HG03575 (cell line): ENCODE measurements around the gene DEXI.
"Not testable (repeated sequence)": the region's sequence is repeated elsewhere in the genome, so short reads cannot be mapped to it uniquely, and the experiment has no call there.

Experiments
- ATAC-seq: cut with Tn5 transposase; IDR thresholded peaks from one replicate; pipeline ENCODE4 v1.9.1; 2021; ENCODE audit not compliant: unreplicated experiment, insufficient number of reproducible peaks, low FRiP score; ENCODE audit errors: extremely low read depth

The DEXI gene

DNA sequence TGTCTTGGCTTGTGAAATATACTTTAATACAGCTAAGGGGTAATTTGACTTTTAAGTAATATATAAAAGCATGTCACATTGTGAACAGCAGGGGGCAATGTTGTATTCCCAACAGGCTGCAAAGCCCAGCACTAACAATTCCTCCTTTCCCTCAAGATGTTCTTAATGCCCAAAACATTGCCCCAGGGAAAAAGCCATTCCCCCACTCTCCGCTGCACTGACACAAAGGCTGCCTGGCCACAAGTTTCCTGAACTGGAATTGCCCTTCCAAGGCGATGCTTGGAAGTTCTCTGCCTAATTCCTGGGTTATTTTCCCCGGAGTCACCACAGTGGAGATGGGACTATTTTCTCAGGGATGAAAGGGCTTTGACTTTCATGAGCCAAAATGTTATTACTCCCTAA is 29.3 kb upstream of the DEXI start:
- ATAC-seq = no peak

DNA sequence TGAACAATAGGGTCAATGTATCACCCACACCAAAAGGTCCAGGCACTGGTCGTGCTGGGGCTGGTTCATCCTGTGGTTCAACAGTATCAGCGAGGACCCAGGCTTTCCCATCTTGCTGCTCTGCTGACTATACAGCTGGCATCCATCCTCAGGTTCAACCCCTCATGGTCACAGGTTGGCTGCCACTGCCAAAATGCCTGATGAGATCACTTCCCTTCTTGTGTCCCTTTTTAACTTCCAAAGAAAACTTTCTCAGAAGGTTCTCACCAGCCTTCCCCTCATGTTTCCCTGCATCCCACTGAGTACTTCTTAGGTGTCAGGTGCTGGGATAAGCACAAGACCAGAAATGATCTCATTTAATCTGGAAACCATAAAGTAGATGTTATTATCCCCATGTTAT is 27.8 kb upstream of the DEXI start:
- no peak for ATAC-seq

DNA sequence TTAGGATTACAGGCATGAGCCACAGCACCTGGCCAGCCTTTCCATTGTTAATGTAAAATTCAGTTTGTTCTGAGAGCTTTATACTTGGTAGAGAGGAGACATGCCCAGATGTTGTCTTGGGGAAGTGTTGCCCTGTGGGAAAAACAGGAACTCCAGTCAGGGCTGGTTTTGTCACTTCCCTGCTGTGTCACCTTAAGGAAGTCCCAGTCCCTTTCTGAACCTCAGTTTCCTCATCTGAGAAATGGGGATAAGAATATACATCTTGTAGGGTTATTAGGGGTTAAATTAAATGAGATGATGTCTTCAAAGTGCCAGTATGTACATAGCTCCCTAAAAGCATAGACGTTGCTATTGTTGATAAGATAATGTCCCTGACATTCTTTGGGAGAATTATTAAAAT is 27.3 kb upstream of the DEXI start:
- no peak for ATAC-seq

GRCh38 chr16:10968498-10968897 is 26.2 kb upstream of the DEXI start:
- no peak for ATAC-seq

DNA sequence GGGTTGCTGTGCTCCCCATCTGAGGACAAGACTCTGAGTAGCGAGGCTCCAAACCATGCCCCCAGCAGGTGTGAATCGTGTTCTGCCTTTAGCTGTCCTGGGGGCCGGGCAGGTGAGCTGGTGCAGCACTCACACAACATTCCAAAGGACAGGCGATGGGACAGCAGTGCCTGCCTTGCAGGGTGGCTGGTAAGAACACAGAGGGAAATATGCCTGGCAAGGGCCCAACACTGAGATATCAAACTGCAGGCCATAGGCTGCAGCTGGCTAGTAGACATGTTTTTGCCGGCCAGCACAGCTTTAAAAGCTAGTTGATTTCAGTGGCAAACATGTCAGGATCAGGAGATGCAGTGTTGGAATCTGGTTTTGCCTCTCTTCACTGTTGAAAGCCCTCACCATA is 25.7 kb upstream of the DEXI start:
- ATAC-seq = no peak

GRCh38 chr16:10966559-10966958 is 24.3 kb upstream of the DEXI start:
- ATAC-seq = not testable (repeated sequence)

DNA sequence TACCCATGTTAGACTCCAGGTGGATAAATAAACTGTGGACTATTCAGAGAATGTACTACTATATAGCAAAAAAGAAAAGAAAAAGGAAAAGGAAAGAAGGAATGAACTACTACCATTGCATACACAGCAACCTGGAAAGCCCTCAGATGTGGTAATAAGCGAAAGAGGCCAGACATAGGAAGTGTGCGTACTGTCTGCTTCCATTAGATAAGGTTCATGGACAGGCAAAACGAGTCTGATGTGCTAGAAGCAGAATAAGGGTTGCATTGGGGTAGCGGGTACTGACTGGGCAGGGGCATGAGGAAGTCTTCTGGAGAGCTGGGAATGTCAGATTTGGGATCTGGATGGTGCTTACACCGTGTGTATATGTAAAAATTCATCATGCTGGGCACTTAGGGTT is 23.9 kb upstream of the DEXI start:
- no peak for ATAC-seq

DNA sequence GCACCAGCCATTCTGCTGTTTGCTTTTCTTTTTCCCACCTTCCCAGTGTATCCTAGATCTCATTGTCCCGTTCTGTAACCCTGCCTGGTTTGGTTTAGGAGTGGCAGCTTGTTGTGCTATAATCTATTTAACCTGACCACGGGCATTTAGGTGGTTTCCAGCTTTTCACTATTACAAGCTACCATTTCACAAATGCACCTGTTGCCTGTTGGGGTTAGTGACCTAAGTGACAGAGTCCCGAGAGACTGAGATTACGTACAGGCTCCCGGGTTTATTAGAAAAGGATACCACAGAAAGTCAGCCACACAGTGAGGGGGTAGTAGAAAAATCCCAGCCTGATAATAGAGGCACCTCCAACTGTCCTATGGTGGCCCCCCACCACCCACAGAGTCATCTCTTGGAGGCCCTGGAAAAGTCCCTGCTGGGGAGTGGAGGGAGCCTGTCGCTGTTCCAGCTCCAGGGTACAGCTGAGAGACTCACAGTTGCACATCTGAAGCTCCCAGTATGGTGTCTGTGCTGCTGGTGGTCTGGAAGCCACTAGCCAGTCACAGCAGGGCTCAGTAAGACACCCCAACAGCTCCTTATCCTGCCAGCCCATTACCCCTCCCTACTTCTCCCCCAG is 23.3 kb upstream of the DEXI start:
- ATAC-seq = peak; percentile 44

GRCh38 chr16:10964891-10965326 is 22.6 kb upstream of the DEXI start:
- ATAC-seq = no peak

- no peak for ATAC-seq
These were observed 22.0 kb upstream of the DEXI start for GRCh38 chr16:10964039-10964890.

- ATAC-seq = no peak
These were observed 19.0 kb upstream of the DEXI start for GRCh38 chr16:10961231-10961630.

- no peak for ATAC-seq
These were observed 16.9 kb upstream of the DEXI start for GRCh38 chr16:10959161-10959560.

GRCh38 chr16:10957771-10958482 is 15.7 kb upstream of the DEXI start:
- no peak for ATAC-seq

DNA sequence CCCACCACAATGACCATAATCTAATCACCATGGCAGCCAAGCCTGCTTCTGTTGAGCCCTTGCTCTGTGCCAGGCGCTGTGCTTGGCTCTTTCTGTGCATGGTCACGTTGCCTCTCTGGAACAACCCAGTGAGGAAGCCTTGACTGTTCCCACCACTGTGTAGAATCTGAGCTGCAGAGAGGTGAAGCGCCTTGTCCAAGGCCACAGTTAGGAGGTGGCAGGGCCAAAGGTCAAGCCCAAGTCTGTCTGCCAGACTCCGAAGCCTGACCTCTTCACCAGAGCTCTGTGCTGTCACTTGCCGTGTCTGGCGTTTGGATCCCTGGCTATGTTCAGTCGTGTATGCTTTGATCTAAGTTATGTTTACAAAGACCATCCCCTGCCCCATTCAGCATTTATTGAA is 12.6 kb upstream of the DEXI start:
- no peak for ATAC-seq

GRCh38 chr16:10951026-10951425 is 8.8 kb upstream of the DEXI start:
- no peak for ATAC-seq

- ATAC-seq = no peak
These were observed 8.1 kb upstream of the DEXI start for GRCh38 chr16:10950393-10950792.

- no peak for ATAC-seq
These were observed 7.2 kb upstream of the DEXI start for GRCh38 chr16:10949424-10949970.

GRCh38 chr16:10947211-10947787 is 5.0 kb upstream of the DEXI start:
- ATAC-seq = no peak

GRCh38 chr16:10946308-10946707 is 4.0 kb upstream of the DEXI start:
- ATAC-seq = no peak
